ENCODE measurements around the gene TOMM34.

The TOMM34 gene

GRCh38 chr20:44970243-44970757 is 10.1 kb upstream of the TOMM34 start:
- Mint-ChIP-seq H3K36me3 (ENCODE audit: low read depth) (peaks cover 65% of the 10 kb centered on the region), H3K27ac (peak overlapping the region; percentile 85), H3K9me3 (no peaks in the 10 kb centered on the region), H3K27me3 (ENCODE audit: low read depth) (no peaks in the 10 kb centered on the region), H3K4me3 (peak overlapping the region; percentile 95), H3K4me1 (ENCODE audit: low read depth) (peaks cover 45% of the 10 kb centered on the region)
- DNase-seq (ENCODE audit: low spot score) = no peak

GRCh38 chr20:44969300-44969894 is 9.2 kb upstream of the TOMM34 start:
- Mint-ChIP-seq H3K4me1 (ENCODE audit: low read depth) (peaks cover 44% of the 10 kb centered on the region), H3K36me3 (ENCODE audit: low read depth) (peaks cover 56% of the 10 kb centered on the region), H3K27me3 (ENCODE audit: low read depth) (no peaks in the 10 kb centered on the region), H3K9me3 (no peaks in the 10 kb centered on the region), H3K27ac (peak overlapping the region; percentile 97), H3K4me3 (peak overlapping the region; percentile 95)
- peak; percentile 39 for DNase-seq (ENCODE audit: low spot score)

- peak overlapping the region; percentile 95 for H3K4me3 Mint-ChIP-seq
Measured at GRCh38 chr20:44967207-44967807, 7.1 kb upstream of the TOMM34 start.

GRCh38 chr20:44966030-44966961 is 6.1 kb upstream of the TOMM34 start, which contains the start of gene STK4:
STK4 (plus strand) TSS chr20:44966512; CDS start chr20:44966569, 57 bp downstream.
- H3K4me3 Mint-ChIP-seq = peak within 1 kb of the TSS; percentile 95
- H3K27me3 Mint-ChIP-seq (ENCODE audit: low read depth) = no peaks in the 10 kb centered on the region
- peaks cover 57% of the 10 kb centered on the region for H3K4me1 Mint-ChIP-seq (ENCODE audit: low read depth)
- peak; percentile 94 for DNase-seq (ENCODE audit: low spot score)
- peak within 1 kb of the TSS; percentile 97 for H3K27ac Mint-ChIP-seq
- peaks cover 37% of the 10 kb centered on the region for H3K36me3 Mint-ChIP-seq (ENCODE audit: low read depth)
- no peaks in the 10 kb centered on the region for H3K9me3 Mint-ChIP-seq

More at GRCh38 chr20:44967207-44967807, 7.1 kb upstream of the TOMM34 start:
- no peaks in the 10 kb centered on the region for H3K27me3 Mint-ChIP-seq (ENCODE audit: low read depth)
- H3K9me3 Mint-ChIP-seq = no peaks in the 10 kb centered on the region
- peaks cover 53% of the 10 kb centered on the region for H3K4me1 Mint-ChIP-seq (ENCODE audit: low read depth)
- H3K27ac Mint-ChIP-seq = peak overlapping the region; percentile 97
- DNase-seq (ENCODE audit: low spot score) = peak; percentile 32
- H3K36me3 Mint-ChIP-seq (ENCODE audit: low read depth) = peaks cover 39% of the 10 kb centered on the region

GRCh38 chr20:44965651-44966029 is 5.4 kb upstream of the TOMM34 start:
- peak overlapping the region; percentile 95 for H3K4me3 Mint-ChIP-seq
- DNase-seq (ENCODE audit: low spot score) = no peak
- H3K36me3 Mint-ChIP-seq (ENCODE audit: low read depth) = peaks cover 33% of the 10 kb centered on the region
- H3K4me1 Mint-ChIP-seq (ENCODE audit: low read depth) = peaks cover 57% of the 10 kb centered on the region
- no peaks in the 10 kb centered on the region for H3K27me3 Mint-ChIP-seq (ENCODE audit: low read depth)
- no peaks in the 10 kb centered on the region for H3K9me3 Mint-ChIP-seq
- peak overlapping the region; percentile 97 for H3K27ac Mint-ChIP-seq

- peaks cover 32% of the 10 kb centered on the region for H3K36me3 Mint-ChIP-seq (ENCODE audit: low read depth)
- no peak for DNase-seq (ENCODE audit: low spot score)
- H3K4me1 Mint-ChIP-seq (ENCODE audit: low read depth) = peaks cover 54% of the 10 kb centered on the region
- no peaks in the 10 kb centered on the region for H3K27me3 Mint-ChIP-seq (ENCODE audit: low read depth)
- no peaks in the 10 kb centered on the region for H3K9me3 Mint-ChIP-seq
- H3K4me3 Mint-ChIP-seq = peak overlapping the region; percentile 12
- H3K27ac Mint-ChIP-seq = peak overlapping the region; percentile 58
Measured at GRCh38 chr20:44963325-44964215, 3.4 kb upstream of the TOMM34 start.

GRCh38 chr20:44962483-44962882 is 2.3 kb upstream of the TOMM34 start:
- no peaks in the 10 kb centered on the region for H3K27me3 Mint-ChIP-seq (ENCODE audit: low read depth)
- H3K36me3 Mint-ChIP-seq (ENCODE audit: low read depth) = peaks cover 31% of the 10 kb centered on the region
- H3K4me3 Mint-ChIP-seq = no peak overlapping the region
- H3K9me3 Mint-ChIP-seq = no peaks in the 10 kb centered on the region
- peaks cover 61% of the 10 kb centered on the region for H3K4me1 Mint-ChIP-seq (ENCODE audit: low read depth)
- no peak for DNase-seq (ENCODE audit: low spot score)
- H3K27ac Mint-ChIP-seq = no peak overlapping the region

GRCh38 chr20:44961870-44962267 is 1.7 kb upstream of the TOMM34 start:
- H3K27ac Mint-ChIP-seq = no peak overlapping the region
- H3K36me3 Mint-ChIP-seq (ENCODE audit: low read depth) = peaks cover 26% of the 10 kb centered on the region
- H3K4me1 Mint-ChIP-seq (ENCODE audit: low read depth) = peaks cover 61% of the 10 kb centered on the region
- no peak overlapping the region for H3K4me3 Mint-ChIP-seq
- H3K9me3 Mint-ChIP-seq = no peaks in the 10 kb centered on the region
- DNase-seq (ENCODE audit: low spot score) = no peak
- no peaks in the 10 kb centered on the region for H3K27me3 Mint-ChIP-seq (ENCODE audit: low read depth)

- peak overlapping the region; percentile 96 for H3K27ac Mint-ChIP-seq
- H3K36me3 Mint-ChIP-seq (ENCODE audit: low read depth) = peaks cover 20% of the 10 kb centered on the region
- H3K4me3 Mint-ChIP-seq = no peak overlapping the region
- H3K9me3 Mint-ChIP-seq = no peaks in the 10 kb centered on the region
- no peak for DNase-seq (ENCODE audit: low spot score)
- H3K27me3 Mint-ChIP-seq (ENCODE audit: low read depth) = no peaks in the 10 kb centered on the region
- H3K4me1 Mint-ChIP-seq (ENCODE audit: low read depth) = peaks cover 61% of the 10 kb centered on the region
Measured at GRCh38 chr20:44961011-44961869, 1.0 kb upstream of the TOMM34 start.

GRCh38 chr20:44959638-44960102 is 527 bp downstream of the TOMM34 start:
- DNase-seq (ENCODE audit: low spot score) = peak; percentile 75
- Mint-ChIP-seq H3K9me3 (no peaks in the 10 kb centered on the region), H3K27me3 (ENCODE audit: low read depth) (no peaks in the 10 kb centered on the region), H3K4me1 (ENCODE audit: low read depth) (peaks cover 53% of the 10 kb centered on the region), H3K27ac (peak overlapping the region; percentile 96), H3K4me3 (peak overlapping the region; percentile 98), H3K36me3 (ENCODE audit: low read depth) (peaks cover 35% of the 10 kb centered on the region)

GRCh38 chr20:44959082-44959637 is 1.0 kb downstream of the TOMM34 start:
- peak; percentile 24 for DNase-seq (ENCODE audit: low spot score)
- Mint-ChIP-seq H3K4me1 (ENCODE audit: low read depth) (peaks cover 52% of the 10 kb centered on the region), H3K36me3 (ENCODE audit: low read depth) (peaks cover 37% of the 10 kb centered on the region), H3K4me3 (peak overlapping the region; percentile 98), H3K27ac (peak overlapping the region; percentile 96), H3K27me3 (ENCODE audit: low read depth) (no peaks in the 10 kb centered on the region), H3K9me3 (no peaks in the 10 kb centered on the region)

GRCh38 chr20:44958276-44958675 is 1.9 kb downstream of the TOMM34 start:
- Mint-ChIP-seq H3K27me3 (ENCODE audit: low read depth) (no peaks in the 10 kb centered on the region), H3K36me3 (ENCODE audit: low read depth) (peaks cover 45% of the 10 kb centered on the region), H3K27ac (no peak overlapping the region), H3K4me3 (peak overlapping the region; percentile 98), H3K4me1 (ENCODE audit: low read depth) (peaks cover 45% of the 10 kb centered on the region), H3K9me3 (no peaks in the 10 kb centered on the region)
- no peak for DNase-seq (ENCODE audit: low spot score)
